BLaER1 treated with 17β-estradiol and CSF1 and Interleukin-3, amounts not matched to agents 10 nM and 100 nM (cell line): Measurements from ENCODE around the gene SPATA22.
"Not testable (repeated sequence)": the region's sequence is repeated elsewhere in the genome, so short reads cannot be mapped to it uniquely, and the experiment has no call there.

Source experiments
- H3K27ac ChIP-seq, 11 experiments: shearing (Covaris generic); formaldehyde crosslinking; 2 replicates each; pipeline ENCODE4 v1.8.1; 2022
- H3K27me3 ChIP-seq, 11 experiments: shearing (Covaris generic); formaldehyde crosslinking; 2 replicates each; pipeline ENCODE4 v1.8.1; 2022
- H3K36me3 ChIP-seq, 11 experiments: shearing (Covaris generic); formaldehyde crosslinking; 2 replicates each; pipeline ENCODE4 v1.8.1; 2022
- H3K4me1 ChIP-seq, 10 experiments: shearing (Covaris generic); formaldehyde crosslinking; 2 replicates each; pipeline ENCODE4 v1.8.1; 2022
- H3K4me2 ChIP-seq, 11 experiments: shearing (Covaris generic); formaldehyde crosslinking; 2 replicates each; pipeline ENCODE4 v1.8.1; 2022
- H3K4me3 ChIP-seq, 10 experiments: shearing (Covaris generic); formaldehyde crosslinking; 2 replicates each; pipeline ENCODE4 v1.8.1; 2022
- H3K9ac ChIP-seq, 11 experiments: shearing (Covaris generic); formaldehyde crosslinking; 2 replicates each; pipeline ENCODE4 v1.8.1; 2022
- H3K9me3 ChIP-seq, 11 experiments: shearing (Covaris generic); formaldehyde crosslinking; replicated peaks in 1 of 11; 2 replicates each; pipeline ENCODE4 v1.8.1; 2022
- H4K20me1 ChIP-seq, 11 experiments: shearing (Covaris generic); formaldehyde crosslinking; 2 replicates each; pipeline ENCODE4 v1.8.1; 2022
- Cebpa-rat ChIP-seq, 11 experiments: shearing (Covaris generic); IDR thresholded peaks; 2 replicates each; pipeline ENCODE4 v1.8.1; 2022

SPATA22 gene

DNA sequence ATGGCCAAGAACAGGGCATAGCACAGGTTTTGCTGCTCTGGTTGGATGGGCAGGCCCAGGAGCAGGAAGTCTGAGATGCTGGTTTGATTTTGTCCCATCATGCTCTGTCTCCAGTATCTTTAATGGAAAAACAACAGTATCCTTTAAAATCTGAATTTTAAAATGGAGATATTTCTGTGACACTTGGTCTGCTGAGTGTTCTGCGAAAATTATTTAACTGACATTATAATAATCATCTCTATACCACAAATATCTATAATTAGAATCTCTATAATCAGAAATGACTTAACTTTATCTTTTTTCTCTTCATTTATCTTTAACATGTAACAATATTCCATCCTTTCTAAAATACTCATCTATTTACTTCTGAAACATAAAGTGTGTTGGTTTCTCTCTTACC lies 73.3 kb downstream of the SPATA22 start, which contains the start of gene OR1E1:
Gene OR1E1, minus strand, starts transcription at position 101 of the 400 bp plus-strand sequence. Its CDS starts 0 bp downstream, at position 101.
- Histone ChIP-seq H3K36me3 (no peaks in the 10 kb centered on the region), H3K4me1 (no peaks in the 10 kb centered on the region), H3K27ac (no peak within 1 kb of the TSS), H3K27me3 (no peaks in the 10 kb centered on the region), H3K4me2 (no peak within 1 kb of the TSS), H3K9ac (no peak within 1 kb of the TSS), H4K20me1 (no peaks in the 10 kb centered on the region; a peak in 1 of 22 replicates), H3K4me3 (no peak within 1 kb of the TSS), H3K9me3 (no peaks in the 10 kb centered on the region; a peak in 1 of 22 replicates)
- TF ChIP-seq Cebpa-rat (IDR thresholded peaks at IDR 0.05), result no peak

GRCh38 chr17:3397801-3398200 lies 73.8 kb downstream of the SPATA22 start:
- H4K20me1 ChIP-seq, result not testable (repeated sequence)

More at GRCh38 chr17:3397801-3398200, 73.8 kb downstream of the SPATA22 start:
- H3K4me3 ChIP-seq, H3K27me3 ChIP-seq, H3K9ac ChIP-seq, H3K36me3 ChIP-seq, H3K9me3 ChIP-seq, H3K4me1 ChIP-seq, H3K27ac ChIP-seq, H3K4me2 ChIP-seq: not testable (repeated sequence)
